Measurements from ENCODE around the gene MYO6.

MYO6 gene

GRCh38 chr6:75834447-75834846 lies 85.4 kb downstream of the MYO6 start:
- DNase-seq (ENCODE audit: low spot score): no peak
- CTCF ChIA-PET: no interaction called here
- H3K27ac ChIP-seq: no peak overlapping the region
- POLR2A ChIA-PET (ENCODE audit: low non-redundant PET): interaction anchor here (0.5 kb wide), 1 partner anchor 608 kb away, joined by 6 read pairs; no protein-coding TSS in a partner anchor
- no peak for TF ChIP-seq CTCF (conservative IDR thresholded peaks at IDR 0.05; ENCODE audit: low read depth)

GRCh38 chr6:75842191-75842590 lies 93.2 kb downstream of the MYO6 start:
- no peak overlapping the region for H3K27ac ChIP-seq
- POLR2A ChIA-PET (ENCODE audit: low non-redundant PET): no interaction called here
- CTCF ChIA-PET: no interaction called here
- DNase-seq (ENCODE audit: low spot score): no peak
- no peak for TF ChIP-seq CTCF (conservative IDR thresholded peaks at IDR 0.05; ENCODE audit: low read depth)

GRCh38 chr6:75842732-75843131 lies 93.7 kb downstream of the MYO6 start:
- no peak for TF ChIP-seq CTCF (conservative IDR thresholded peaks at IDR 0.05; ENCODE audit: low read depth)
- CTCF ChIA-PET: no interaction called here

GRCh38 chr6:75843396-75843795 lies 94.4 kb downstream of the MYO6 start:
- ChIA-PET CTCF (no interaction called here), POLR2A (ENCODE audit: low non-redundant PET) (no interaction called here)

More at GRCh38 chr6:75842732-75843131, 93.7 kb downstream of the MYO6 start:
- POLR2A ChIA-PET (ENCODE audit: low non-redundant PET): no interaction called here
- DNase-seq (ENCODE audit: low spot score): no peak
- no peak overlapping the region for H3K27ac ChIP-seq

GRCh38 chr6:75848274-75848673 lies 99.2 kb downstream of the MYO6 start:
- no peak for DNase-seq (ENCODE audit: low spot score)
- no peak overlapping the region for H3K27ac ChIP-seq
- CTCF ChIA-PET: no interaction called here
- no peak for TF ChIP-seq CTCF (conservative IDR thresholded peaks at IDR 0.05; ENCODE audit: low read depth)
- POLR2A ChIA-PET (ENCODE audit: low non-redundant PET): no interaction called here

More at GRCh38 chr6:75843396-75843795, 94.4 kb downstream of the MYO6 start:
- DNase-seq (ENCODE audit: low spot score): no peak
- H3K27ac ChIP-seq: no peak overlapping the region
- TF ChIP-seq CTCF (conservative IDR thresholded peaks at IDR 0.05; ENCODE audit: low read depth): no peak

- ChIA-PET POLR2A (ENCODE audit: low non-redundant PET) (no interaction called here), CTCF (interaction anchor here (0.6 kb wide), 1 partner anchor 17 kb away, joined by 4 read pairs; no protein-coding TSS in a partner anchor)
- no peak for DNase-seq (ENCODE audit: low spot score)
- no peak overlapping the region for H3K27ac ChIP-seq
- TF ChIP-seq CTCF (conservative IDR thresholded peaks at IDR 0.05; ENCODE audit: low read depth): no peak
These were observed 100.4 kb downstream of the MYO6 start for GRCh38 chr6:75849329-75850025.

All from RWPE1 (cell line).